ENCODE measurements around the gene FMNL2. TPM values are rescaled to one million over a fixed set of nuclear protein-coding genes. Genes with fewer than 3 reads are reported as not detected.

Gene FMNL2
- total RNA-seq, 3 donors from 2014 or later, result 11.5 to 25.4 (median 12.0) TPM

- no peak for TF ChIP-seq CTCF (IDR thresholded peaks at IDR 0.05)
- H3K36me3 ChIP-seq (ENCODE audit: low read depth), result no peaks in the 10 kb centered on the region
- H3K4me3 ChIP-seq, result no peak overlapping the region
- intact Hi-C loops (cut with DNase I, micrococcal nuclease), result no loop called here
- DNase-seq, result no peak
- ATAC-seq, result no peak
- H3K4me1 ChIP-seq (ENCODE audit: low read depth), result no peaks in the 10 kb centered on the region
- no peaks in the 10 kb centered on the region for H3K9me3 ChIP-seq
These were observed 73.3 kb downstream of the FMNL2 start for GRCh38 chr2:152408254-152408653.

DNA sequence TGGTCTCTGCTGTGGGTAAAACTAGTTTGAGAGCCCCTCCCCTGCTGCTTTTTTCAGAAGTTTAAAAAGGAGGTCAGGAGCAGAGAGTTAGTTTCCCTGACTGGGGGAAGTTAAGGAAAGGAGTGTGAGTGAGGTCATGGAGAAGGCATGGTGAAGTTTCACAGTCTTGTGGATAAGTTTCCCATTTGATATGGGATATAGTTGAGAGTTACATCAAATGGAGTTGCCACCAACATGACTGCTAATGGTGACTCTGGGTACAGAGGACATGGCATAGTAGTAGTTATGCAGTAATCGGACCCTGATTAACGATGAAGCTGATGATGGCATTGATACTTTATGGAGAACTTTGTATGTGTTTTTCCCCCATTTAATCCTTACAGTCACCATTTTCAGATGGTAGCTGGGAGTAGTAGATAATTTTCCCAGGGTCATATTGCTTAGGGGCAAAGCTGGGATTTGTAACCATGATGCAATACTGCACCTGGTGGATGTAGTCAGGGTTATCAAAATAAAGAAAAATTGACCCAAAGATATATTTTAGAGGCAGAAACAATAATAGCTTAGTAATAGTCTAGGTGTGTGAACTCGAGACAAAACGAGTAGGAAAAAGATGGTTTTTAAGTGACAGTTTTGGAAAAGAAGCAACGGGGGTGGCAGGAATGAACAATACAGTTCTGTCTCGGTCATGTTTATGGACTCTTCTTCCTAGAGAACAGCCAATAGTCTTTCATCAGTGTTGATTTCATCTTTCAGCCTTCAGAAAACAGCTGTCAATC is 74.6 kb downstream of the FMNL2 start:
- Histone ChIP-seq H3K9me3 (no peaks in the 10 kb centered on the region), H3K36me3 (ENCODE audit: low read depth) (no peaks in the 10 kb centered on the region), H3K4me1 (ENCODE audit: low read depth) (no peaks in the 10 kb centered on the region), H3K4me3 (no peak overlapping the region)
- DNase-seq (no peak), ATAC-seq (no peak)
- intact Hi-C loops (cut with DNase I, micrococcal nuclease), result no loop called here
- TF ChIP-seq CTCF (IDR thresholded peaks at IDR 0.05), result no peak

GRCh38 chr2:152410165-152410597 is 75.2 kb downstream of the FMNL2 start:
- TF ChIP-seq CTCF (IDR thresholded peaks at IDR 0.05), result no peak
- Histone ChIP-seq H3K4me3 (no peak overlapping the region), H3K36me3 (ENCODE audit: low read depth) (no peaks in the 10 kb centered on the region), H3K9me3 (no peaks in the 10 kb centered on the region), H3K4me1 (ENCODE audit: low read depth) (no peaks in the 10 kb centered on the region)
- ATAC-seq (no peak), DNase-seq (no peak)
- intact Hi-C loops (cut with DNase I, micrococcal nuclease), result no loop called here

DNA sequence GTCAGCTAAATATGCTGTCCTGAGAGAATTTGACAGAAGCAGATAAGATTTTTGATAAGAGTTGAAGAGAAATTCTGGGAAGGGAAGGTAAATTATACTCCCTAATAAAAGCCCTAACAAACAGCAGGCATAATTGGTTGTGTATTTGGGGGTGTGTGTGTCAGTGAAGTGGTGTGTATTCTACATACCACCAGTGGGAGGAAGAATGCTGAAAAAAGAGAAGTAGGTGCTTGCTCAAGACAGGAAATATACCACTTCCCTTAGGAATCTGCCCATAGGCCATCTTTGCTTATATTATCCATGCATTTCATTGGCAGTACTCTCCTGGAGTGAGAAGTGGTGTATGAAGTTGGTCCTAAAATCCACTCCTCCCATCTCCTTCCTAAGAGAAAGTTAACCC is 76.2 kb downstream of the FMNL2 start:
- DNase-seq, result no peak
- no peak overlapping the region for H3K4me3 ChIP-seq
- H3K9me3 ChIP-seq, result no peaks in the 10 kb centered on the region
- ATAC-seq, result no peak
- no peaks in the 10 kb centered on the region for H3K36me3 ChIP-seq (ENCODE audit: low read depth)
- TF ChIP-seq CTCF (IDR thresholded peaks at IDR 0.05), result no peak
- intact Hi-C loops (cut with DNase I, micrococcal nuclease), result no loop called here
- H3K4me1 ChIP-seq (ENCODE audit: low read depth), result no peaks in the 10 kb centered on the region

GRCh38 chr2:152413228-152414030 is 78.5 kb downstream of the FMNL2 start:
- Histone ChIP-seq H3K4me1 (ENCODE audit: low read depth) (no peaks in the 10 kb centered on the region), H3K4me3 (no peak overlapping the region), H3K36me3 (ENCODE audit: low read depth) (no peaks in the 10 kb centered on the region), H3K9me3 (no peaks in the 10 kb centered on the region)
- TF ChIP-seq CTCF (IDR thresholded peaks at IDR 0.05), result no peak
- DNase-seq, result no peak
- ATAC-seq, result no peak
- intact Hi-C loops (cut with DNase I, micrococcal nuclease), result no loop called here
